HG03045 (cell line): Measurements from ENCODE around the gene SYNE3.
"Not testable (repeated sequence)": the region's sequence is repeated elsewhere in the genome, so short reads cannot be mapped to it uniquely, and the experiment has no call there.

Experiments
- ATAC-seq: cut with Tn5 transposase; IDR thresholded peaks from one replicate; pipeline ENCODE4 v1.9.1; 2021; ENCODE audit warnings: mild to moderate bottlenecking, moderate library complexity; ENCODE audit not compliant: unreplicated experiment

The SYNE3 gene

GRCh38 chr14:95526483-95527386 is 10.3 kb upstream of the SYNE3 start:
- no peak for ATAC-seq

- no peak for ATAC-seq
Measured at GRCh38 chr14:95525999-95526398, 9.5 kb upstream of the SYNE3 start.

- ATAC-seq = no peak
Measured at GRCh38 chr14:95524706-95525512, 8.5 kb upstream of the SYNE3 start.

GRCh38 chr14:95523815-95524448 is 7.5 kb upstream of the SYNE3 start:
- no peak for ATAC-seq

- ATAC-seq = no peak
Measured at GRCh38 chr14:95523051-95523814, 6.8 kb upstream of the SYNE3 start.

GRCh38 chr14:95522556-95522955 is 6.1 kb upstream of the SYNE3 start:
- ATAC-seq = no peak

GRCh38 chr14:95522116-95522515 is 5.7 kb upstream of the SYNE3 start:
- no peak for ATAC-seq

GRCh38 chr14:95521001-95521400 is 4.6 kb upstream of the SYNE3 start:
- ATAC-seq = no peak

GRCh38 chr14:95520346-95520745 is 3.9 kb upstream of the SYNE3 start:
- ATAC-seq = no peak

GRCh38 chr14:95519699-95520098 is 3.2 kb upstream of the SYNE3 start:
- no peak for ATAC-seq

- no peak for ATAC-seq
Measured at GRCh38 chr14:95518045-95518751, 1.7 kb upstream of the SYNE3 start.

- ATAC-seq = peak; percentile 84
Measured at GRCh38 chr14:95515596-95516552, 576 bp downstream of the SYNE3 start.

- ATAC-seq = no peak
Measured at GRCh38 chr14:95515080-95515489, 1.4 kb downstream of the SYNE3 start.

- no peak for ATAC-seq
Measured at GRCh38 chr14:95514131-95515079, 2.0 kb downstream of the SYNE3 start.

GRCh38 chr14:95513291-95513690 is 3.2 kb downstream of the SYNE3 start:
- ATAC-seq = no peak

GRCh38 chr14:95511687-95512086 is 4.8 kb downstream of the SYNE3 start:
- ATAC-seq = no peak

GRCh38 chr14:95510804-95511203 is 5.6 kb downstream of the SYNE3 start:
- ATAC-seq = no peak

GRCh38 chr14:95510344-95510743 is 6.1 kb downstream of the SYNE3 start:
- ATAC-seq = not testable (repeated sequence)
